Astrocyte of the spinal cord (primary cell): ENCODE data around the gene KCNH3.

Experiments
- DNase-seq: peaks from one replicate; pipeline ENCODE4 v3.0.0; 2011; ENCODE audit warnings: low read depth, low spot score
- H3K4me3 ChIP-seq: 2 replicates; pipeline ENCODE4 v1.5.1; 2011; ENCODE audit warnings: low read depth, mild to moderate bottlenecking, low read length, moderate library complexity
- CTCF ChIP-seq: IDR thresholded peaks from 2 replicates; pipeline ENCODE4 v1.5.1; 2012; ENCODE audit warnings: low read depth, mild to moderate bottlenecking, low read length, inconsistent platforms
- in situ Hi-C: cut with HindIII; loops from 2 replicates; pipeline ENCODE4 v1.10.0; 2017; ENCODE audit warnings: low sequenced_read_pairs

The KCNH3 gene

GRCh38 chr12:49585477-49586459, 46.9 kb downstream of the KCNH3 start:
- no peak for TF ChIP-seq CTCF
- no peak for DNase-seq
- in situ Hi-C loops, result no loop called here
- no peak overlapping the region for H3K4me3 ChIP-seq

GRCh38 chr12:49587174-49587908, 48.5 kb downstream of the KCNH3 start:
- no peak for TF ChIP-seq CTCF
- in situ Hi-C loops, result no loop called here
- no peak overlapping the region for H3K4me3 ChIP-seq
- DNase-seq, result no peak

- in situ Hi-C loops, result no loop called here
- no peak for TF ChIP-seq CTCF
- DNase-seq, result no peak
- no peak overlapping the region for H3K4me3 ChIP-seq
These were observed 49.5 kb downstream of the KCNH3 start for GRCh38 chr12:49588281-49588680.

GRCh38 chr12:49588721-49589516, 50.1 kb downstream of the KCNH3 start:
- DNase-seq, result no peak
- in situ Hi-C loops, result no loop called here
- H3K4me3 ChIP-seq, result no peak overlapping the region
- no peak for TF ChIP-seq CTCF

GRCh38 chr12:49598527-49598926, 59.7 kb downstream of the KCNH3 start:
- in situ Hi-C loops, result no loop called here
- H3K4me3 ChIP-seq, result no peak overlapping the region
- TF ChIP-seq CTCF, result no peak
- DNase-seq, result no peak

GRCh38 chr12:49599961-49600360, 61.1 kb downstream of the KCNH3 start:
- in situ Hi-C loops, result no loop called here
- DNase-seq, result no peak
- TF ChIP-seq CTCF, result no peak
- H3K4me3 ChIP-seq, result no peak overlapping the region
